ENCODE measurements around the gene WEE2.
"Not testable (repeated sequence)": the region's sequence is repeated elsewhere in the genome, so short reads cannot be mapped to it uniquely, and the experiment has no call there.

WEE2 gene

GRCh38 chr7:141714571-141714970 lies 6.4 kb downstream of the WEE2 start:
- DNase-seq (ENCODE audit: low spot score), result no peak

GRCh38 chr7:141715018-141715417 lies 6.9 kb downstream of the WEE2 start:
- DNase-seq (ENCODE audit: low spot score), result no peak

GRCh38 chr7:141715794-141716689 lies 7.9 kb downstream of the WEE2 start:
- DNase-seq (ENCODE audit: low spot score), result no peak

GRCh38 chr7:141717450-141717849 lies 9.3 kb downstream of the WEE2 start:
- DNase-seq (ENCODE audit: low spot score), result no peak

- no peak for DNase-seq (ENCODE audit: low spot score)
Measured at GRCh38 chr7:141722529-141722928, 14.4 kb downstream of the WEE2 start.

GRCh38 chr7:141729020-141729419 lies 20.9 kb downstream of the WEE2 start:
- no peak for DNase-seq (ENCODE audit: low spot score)

GRCh38 chr7:141731476-141732149 lies 23.5 kb downstream of the WEE2 start:
- no peak for DNase-seq (ENCODE audit: low spot score)

- peak; percentile 70 for DNase-seq (ENCODE audit: low spot score)
Measured at GRCh38 chr7:141737118-141737835, 29.1 kb downstream of the WEE2 start.

- DNase-seq (ENCODE audit: low spot score), result peak; percentile 97
Measured at GRCh38 chr7:141737836-141738591, 29.9 kb downstream of the WEE2 start, which contains the start of gene SSBP1. Gene SSBP1 (plus strand): TSS chr7:141738358. CDS start chr7:141739167, 809 bp downstream.

GRCh38 chr7:141738592-141739013 lies 30.4 kb downstream of the WEE2 start:
- no peak for DNase-seq (ENCODE audit: low spot score)

GRCh38 chr7:141739250-141739649 lies 31.1 kb downstream of the WEE2 start:
- no peak for DNase-seq (ENCODE audit: low spot score)

- DNase-seq (ENCODE audit: low spot score), result no peak
Measured at GRCh38 chr7:141742229-141742628, 34.1 kb downstream of the WEE2 start.

GRCh38 chr7:141744131-141744530 lies 36.0 kb downstream of the WEE2 start:
- DNase-seq (ENCODE audit: low spot score), result no peak

- DNase-seq (ENCODE audit: low spot score), result no peak
Measured at GRCh38 chr7:141748396-141748795, 40.2 kb downstream of the WEE2 start.

- DNase-seq (ENCODE audit: low spot score), result not testable (repeated sequence)
Measured at GRCh38 chr7:141751904-141752303, 43.8 kb downstream of the WEE2 start.

- DNase-seq (ENCODE audit: low spot score), result no peak
Measured at GRCh38 chr7:141752634-141753033, 44.5 kb downstream of the WEE2 start.

GRCh38 chr7:141754939-141755338 lies 46.8 kb downstream of the WEE2 start:
- peak; percentile 19 for DNase-seq (ENCODE audit: low spot score)

- DNase-seq (ENCODE audit: low spot score), result no peak
Measured at GRCh38 chr7:141763797-141764196, 55.6 kb downstream of the WEE2 start, which contains the start of gene TAS2R3. Gene TAS2R3 (plus strand): TSS chr7:141764097. CDS start chr7:141764159, 62 bp downstream.

GRCh38 chr7:141770083-141770583 lies 62.0 kb downstream of the WEE2 start:
- DNase-seq (ENCODE audit: low spot score), result not testable (repeated sequence)

- DNase-seq (ENCODE audit: low spot score), result no peak
Measured at GRCh38 chr7:141776374-141776773, 68.2 kb downstream of the WEE2 start, which contains the start of gene TAS2R4. Gene TAS2R4 (plus strand): TSS chr7:141776674. CDS start chr7:141778489, 1,815 bp downstream.

Measured in SW480 (cell line).